LNCaP clone FGC (cell line): Measurements from ENCODE around the gene OGDHL.
A peak's percentile ranks its signal among the peaks of the same experiment; 100 is the strongest.

ENCODE experiments used
- DNase-seq: peaks from one replicate; pipeline ENCODE4 v3.0.0-alpha.2; 2011; ENCODE audit warnings: low read depth
- H3K4me3 ChIP-seq: 2 replicates; pipeline ENCODE4 v1.5.1; 2011; ENCODE audit warnings: mild to moderate bottlenecking, low read depth, low read length, control low read depth
- TF ChIP-seq, protein P1 (sequence below): IDR thresholded peaks from 2 replicates; pipeline ENCODE4 v1.5.1; 2012; ENCODE audit warnings: mild to moderate bottlenecking; ENCODE audit not compliant: control insufficient read depth, insufficient read depth; ENCODE audit errors: extremely low read depth

Gene OGDHL

GRCh38 chr10:49761789-49762565 lies at the start of gene OGDHL:
Gene OGDHL (minus strand): TSS chr10:49762323. CDS start chr10:49758592, 3,731 bp downstream.
- TF ChIP-seq, protein P1, sequence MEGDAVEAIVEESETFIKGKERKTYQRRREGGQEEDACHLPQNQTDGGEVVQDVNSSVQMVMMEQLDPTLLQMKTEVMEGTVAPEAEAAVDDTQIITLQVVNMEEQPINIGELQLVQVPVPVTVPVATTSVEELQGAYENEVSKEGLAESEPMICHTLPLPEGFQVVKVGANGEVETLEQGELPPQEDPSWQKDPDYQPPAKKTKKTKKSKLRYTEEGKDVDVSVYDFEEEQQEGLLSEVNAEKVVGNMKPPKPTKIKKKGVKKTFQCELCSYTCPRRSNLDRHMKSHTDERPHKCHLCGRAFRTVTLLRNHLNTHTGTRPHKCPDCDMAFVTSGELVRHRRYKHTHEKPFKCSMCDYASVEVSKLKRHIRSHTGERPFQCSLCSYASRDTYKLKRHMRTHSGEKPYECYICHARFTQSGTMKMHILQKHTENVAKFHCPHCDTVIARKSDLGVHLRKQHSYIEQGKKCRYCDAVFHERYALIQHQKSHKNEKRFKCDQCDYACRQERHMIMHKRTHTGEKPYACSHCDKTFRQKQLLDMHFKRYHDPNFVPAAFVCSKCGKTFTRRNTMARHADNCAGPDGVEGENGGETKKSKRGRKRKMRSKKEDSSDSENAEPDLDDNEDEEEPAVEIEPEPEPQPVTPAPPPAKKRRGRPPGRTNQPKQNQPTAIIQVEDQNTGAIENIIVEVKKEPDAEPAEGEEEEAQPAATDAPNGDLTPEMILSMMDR: no peak
- DNase-seq: no peak
- H3K4me3 ChIP-seq: peak within 1 kb of the TSS; percentile 58

DNA sequence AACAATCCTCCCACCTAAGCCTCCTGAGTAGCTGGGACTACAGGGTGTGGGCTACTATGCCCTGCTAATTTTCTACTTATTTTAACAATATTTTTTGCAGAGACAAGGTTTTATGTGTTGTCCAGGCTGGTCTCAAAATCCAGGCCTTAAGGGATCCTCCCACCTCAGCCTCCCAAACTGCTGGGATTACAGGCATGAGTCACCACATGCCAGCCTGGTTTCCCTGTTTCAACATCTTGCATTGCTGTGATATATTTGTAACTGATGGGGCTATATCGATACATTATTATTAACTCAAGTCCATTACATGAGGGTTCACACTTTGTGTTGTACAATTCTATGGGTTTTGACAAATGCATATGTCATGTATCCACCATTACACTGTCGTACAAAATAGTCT lies 41.9 kb upstream of the OGDHL start:
- H3K4me3 ChIP-seq: no peak overlapping the region
- TF ChIP-seq, protein P1: no peak
- DNase-seq: no peak

DNA sequence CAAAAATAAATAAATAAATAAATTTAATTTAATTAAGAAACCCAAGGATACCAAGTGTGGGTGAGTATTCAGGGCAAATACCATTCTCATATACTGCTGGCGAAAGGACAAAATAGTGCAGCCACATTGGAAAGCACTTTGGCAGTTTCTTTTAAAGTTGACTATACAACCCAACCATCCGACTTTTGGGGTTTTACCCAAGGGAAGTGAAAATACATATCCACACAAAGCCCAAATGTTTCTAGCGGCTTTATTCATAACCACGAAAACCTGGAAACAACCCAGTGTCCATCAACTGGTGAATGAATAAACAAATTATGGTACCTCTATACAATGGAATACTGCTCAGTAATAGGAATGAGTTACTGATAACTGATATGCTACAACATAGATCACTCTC lies 36.2 kb upstream of the OGDHL start:
- TF ChIP-seq, protein P1: no peak
- DNase-seq: no peak

GRCh38 chr10:49791100-49791499 lies 29.0 kb upstream of the OGDHL start:
- no peak for DNase-seq
- no peak overlapping the region for H3K4me3 ChIP-seq
- TF ChIP-seq, protein P1: no peak

More for the DNA sequence above, 36.2 kb upstream of the OGDHL start:
- H3K4me3 ChIP-seq: no peak overlapping the region

DNA sequence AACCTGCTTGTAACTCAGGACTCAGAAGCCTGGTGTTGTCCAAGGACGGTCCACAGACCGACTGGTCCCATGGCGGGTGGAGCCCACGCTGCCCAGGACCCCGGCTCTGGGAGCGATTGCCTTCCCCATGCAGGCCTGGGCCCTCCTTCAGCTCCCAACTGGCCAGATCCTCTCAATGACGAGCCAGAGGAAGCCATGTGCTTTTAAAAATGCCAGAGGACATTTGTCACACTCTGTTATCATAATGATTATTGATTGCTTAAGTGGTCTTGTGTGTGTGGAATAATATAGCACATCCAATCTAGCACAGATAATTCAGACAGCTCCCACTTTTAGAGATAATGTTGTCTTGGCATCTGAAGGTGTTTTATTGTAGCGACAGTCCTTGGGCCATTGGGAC lies 22.6 kb upstream of the OGDHL start:
- TF ChIP-seq, protein P1: no peak
- no peak overlapping the region for H3K4me3 ChIP-seq
- DNase-seq: no peak

DNA sequence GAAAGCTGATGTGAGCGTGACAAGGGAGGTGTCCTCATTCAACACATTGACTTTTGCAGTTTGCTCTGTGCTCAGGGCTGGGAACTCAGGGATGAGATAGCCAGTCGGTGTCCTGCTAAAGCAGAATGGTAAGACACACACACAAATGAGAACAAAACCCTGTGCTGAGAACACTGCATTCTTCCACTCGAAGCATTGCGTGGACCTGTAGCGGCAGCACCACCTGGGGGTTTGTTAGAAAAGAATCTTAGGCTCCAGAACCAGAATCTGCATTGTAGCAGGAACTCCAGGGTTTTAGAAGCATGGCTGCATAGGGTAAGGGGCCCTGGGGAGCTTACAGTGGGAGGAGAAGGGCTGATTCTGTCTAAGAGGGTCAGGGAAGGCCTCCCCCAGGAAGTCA lies 21.5 kb upstream of the OGDHL start:
- TF ChIP-seq, protein P1: no peak
- H3K4me3 ChIP-seq: no peak overlapping the region
- DNase-seq: no peak

DNA sequence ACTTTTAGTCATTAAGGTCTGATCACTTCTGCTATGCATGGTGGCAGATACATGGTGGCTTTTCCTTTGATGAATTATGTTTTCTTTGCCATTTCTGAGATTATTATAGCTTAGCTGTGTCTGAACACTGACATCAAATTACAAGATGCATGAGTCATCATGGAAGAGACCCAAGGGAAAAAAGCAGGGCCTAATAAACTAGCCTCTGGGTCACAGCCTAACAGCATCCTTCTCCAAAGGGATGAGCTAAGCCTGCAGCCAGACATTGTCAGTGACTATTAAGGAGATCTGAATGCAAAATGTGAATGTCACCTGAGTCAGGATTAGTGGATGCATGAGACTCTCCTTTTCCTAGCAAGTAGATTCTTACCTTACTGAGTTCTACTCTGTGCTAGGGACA lies 19.1 kb upstream of the OGDHL start:
- TF ChIP-seq, protein P1: no peak
- H3K4me3 ChIP-seq: no peak overlapping the region
- no peak for DNase-seq
